H1 (cell line): Measurements from ENCODE around the gene KRT12. TPM values are rescaled to one million over a fixed set of nuclear protein-coding genes. Genes with fewer than 3 reads are reported as not detected.
"Not testable (repeated sequence)": the region's sequence is repeated elsewhere in the genome, so short reads cannot be mapped to it uniquely, and the experiment has no call there.

ENCODE experiments used
- CTCF ChIA-PET: fragments of 300-600 bp; sonication (Branson Sonifier 250); formaldehyde crosslinking; loops from one replicate; lab custom pipeline; 2021; ENCODE audit not compliant: partially characterized antibody; lab: Charles Lee
- POLR2A ChIA-PET: fragments of 300-600 bp; sonication (Branson Sonifier 250); formaldehyde crosslinking; loops from one replicate; lab custom pipeline; 2021; ENCODE audit warnings: inconsistent platforms; ENCODE audit not compliant: partially characterized antibody; lab: Charles Lee
- DNase-seq, 2 experiments: peaks; one replicate each; pipeline versions ENCODE4 v3.0.0 to v3.0.0-alpha.2; 2010 to 2022; ENCODE audit warnings: low spot score in 2 of 2, low read depth in 1 of 2, mixed read lengths in 1 of 2
- FAIRE-seq: peaks from 2 replicates; lab custom pipeline; 2011; peaks lifted over from hg19 to GRCh38; lab: Jason Lieb, UNC
- H2AFZ ChIP-seq: 2 replicates; pipeline ENCODE4 v1.8.1; 2012; ENCODE audit warnings: low read length, inconsistent platforms
- H2AK5ac ChIP-seq: 2 replicates; pipeline ENCODE4 v1.6.1; 2013; ENCODE audit warnings: low read depth, low read length
- H2BK120ac ChIP-seq: replicated peaks from 2 replicates; pipeline ENCODE3; 2013; ENCODE audit warnings: low read depth, low read length, inconsistent platforms
- H2BK12ac ChIP-seq: 2 replicates; pipeline ENCODE4 v1.6.1; 2013; ENCODE audit warnings: low read depth, low read length
- H2BK15ac ChIP-seq: 2 replicates; pipeline ENCODE4 v1.6.1; 2013; ENCODE audit warnings: low read length
- H2BK20ac ChIP-seq: 2 replicates; pipeline ENCODE4 v1.6.1; 2013; ENCODE audit warnings: low read length
- H2BK5ac ChIP-seq: 2 replicates; pipeline ENCODE4 v1.6.1; 2013; ENCODE audit warnings: low read depth, low read length
- H3K14ac ChIP-seq: 2 replicates; pipeline ENCODE4 v1.6.1; 2013; ENCODE audit warnings: inconsistent platforms; ENCODE audit not compliant: insufficient read length
- H3K18ac ChIP-seq: 2 replicates; pipeline ENCODE4 v1.6.1; 2013; ENCODE audit warnings: low read length; ENCODE audit errors: extremely low read depth
- H3K23ac ChIP-seq: 2 replicates; pipeline ENCODE4 v1.6.1; 2013; ENCODE audit warnings: inconsistent platforms; ENCODE audit not compliant: insufficient read length
- H3K23me2 ChIP-seq: 2 replicates; pipeline ENCODE4 v1.6.1; 2013; ENCODE audit warnings: low read depth, low read length
- H3K27ac ChIP-seq: 2 replicates; pipeline ENCODE4 v1.6.1; 2011; ENCODE audit warnings: low read depth, low read length, inconsistent platforms
- H3K27me3 ChIP-seq, 4 experiments: replicated peaks in 1 of 4; 1 replicate in 1 of 4; 2 replicates in 3 of 4; pipeline versions ENCODE4 v1.6.1 to v1.8.1; 2011 to 2013; ENCODE audit warnings: low read length in 3 of 4, mild to moderate bottlenecking in 3 of 4, inconsistent platforms in 2 of 4, mixed read lengths in 2 of 4, moderate library complexity in 1 of 4; ENCODE audit not compliant: control insufficient read depth in 3 of 4, insufficient read depth in 3 of 4; ENCODE audit errors: extremely low read depth in 1 of 4
- H3K36me3 ChIP-seq, 4 experiments: 2 replicates each; pipeline versions ENCODE4 v1.6.1 to v1.8.1; 2011 to 2013; ENCODE audit warnings: mild to moderate bottlenecking in 4 of 4, low read length in 3 of 4, moderate library complexity in 2 of 4, control low read depth in 1 of 4, inconsistent platforms in 1 of 4; ENCODE audit not compliant: insufficient read depth in 4 of 4, control insufficient read depth in 2 of 4
- H3K4ac ChIP-seq: replicated peaks from 2 replicates; pipeline ENCODE3; 2013; ENCODE audit warnings: low read length, low read depth, mixed read lengths, inconsistent platforms; ENCODE audit not compliant: insufficient read length
- H3K4me1 ChIP-seq, 4 experiments: replicated peaks in 1 of 4; 1 replicate in 1 of 4; 2 replicates in 3 of 4; pipeline versions ENCODE4 v1.6.1 to v1.8.1; 2011 to 2013; ENCODE audit warnings: low read length in 3 of 4, inconsistent platforms in 2 of 4, mixed read lengths in 1 of 4; ENCODE audit not compliant: insufficient read depth in 4 of 4, control insufficient read depth in 3 of 4
- H3K4me2 ChIP-seq, 2 experiments: 2 replicates each; pipeline versions ENCODE4 v1.6.1 to v1.8.1; 2011 to 2013; ENCODE audit warnings: low read depth in 2 of 2, low read length in 2 of 2, control low read depth in 1 of 2, inconsistent platforms in 1 of 2, mild to moderate bottlenecking in 1 of 2; ENCODE audit not compliant: insufficient read depth in 1 of 2
- H3K4me3 ChIP-seq, 4 experiments: fragments of 200-600, 300-600 bp in 1 of 4; sonication (generic), shearing (Covaris generic), sonication (Bioruptor Twin) in 1 of 4; 2 replicates each; pipeline versions ENCODE4 v1.5.1 to v1.8.1; 2011 to 2016; ENCODE audit warnings: low read length in 4 of 4, low read depth in 3 of 4, control low read depth in 2 of 4, inconsistent platforms in 2 of 4, mild to moderate bottlenecking in 2 of 4, mixed read lengths in 1 of 4, moderate library complexity in 1 of 4; ENCODE audit not compliant: insufficient read depth in 2 of 4; ENCODE audit errors: extremely low read depth in 1 of 4
- H3K56ac ChIP-seq: replicated peaks from 2 replicates; pipeline ENCODE3; 2013; ENCODE audit warnings: low read depth, mild to moderate bottlenecking, mixed read lengths, low read length, inconsistent platforms; ENCODE audit not compliant: insufficient read length
- H3K79me1 ChIP-seq: 2 replicates; pipeline ENCODE4 v1.6.1; 2013; ENCODE audit warnings: low read depth, low read length, control low read depth
- H3K79me2 ChIP-seq, 2 experiments: 2 replicates each; pipeline versions ENCODE4 v1.6.1 to v1.8.1; 2012 to 2013; ENCODE audit warnings: low read length in 2 of 2, mild to moderate bottlenecking in 2 of 2, inconsistent platforms in 1 of 2; ENCODE audit not compliant: insufficient read depth in 2 of 2, control insufficient read depth in 1 of 2
- H3K9ac ChIP-seq, 4 experiments: replicated peaks in 1 of 4; 1 replicate in 1 of 4; 2 replicates in 3 of 4; pipeline versions ENCODE4 v1.6.1 to v1.8.1; 2011 to 2013; ENCODE audit warnings: low read depth in 3 of 4, low read length in 3 of 4, control low read depth in 2 of 4, mild to moderate bottlenecking in 2 of 4, moderate library complexity in 2 of 4, inconsistent platforms in 1 of 4; ENCODE audit errors: extremely low read depth in 1 of 4
- H3K9me3 ChIP-seq, 2 experiments: 2 replicates each; pipeline versions ENCODE4 v1.6.1 to v1.8.1; 2012 to 2013; ENCODE audit warnings: mild to moderate bottlenecking in 2 of 2, moderate library complexity in 2 of 2, control low read depth in 1 of 2, inconsistent platforms in 1 of 2, low read depth in 1 of 2, low read length in 1 of 2, mixed read lengths in 1 of 2; ENCODE audit not compliant: insufficient read depth in 2 of 2
- H4K20me1 ChIP-seq, 2 experiments: replicated peaks in 1 of 2; 2 replicates each; pipeline versions ENCODE3 to v1.8.1; 2011 to 2013; ENCODE audit warnings: inconsistent platforms in 2 of 2, low read length in 2 of 2, mild to moderate bottlenecking in 1 of 2; ENCODE audit not compliant: insufficient read depth in 2 of 2, control insufficient read depth in 1 of 2
- H4K5ac ChIP-seq: 2 replicates; pipeline ENCODE4 v1.6.1; 2013; ENCODE audit warnings: low read length, low read depth, mixed read lengths, inconsistent platforms; ENCODE audit not compliant: insufficient read length
- H4K8ac ChIP-seq: 2 replicates; pipeline ENCODE4 v1.8.0; 2013; ENCODE audit warnings: mild to moderate bottlenecking, moderate library complexity, low read length, inconsistent platforms; ENCODE audit not compliant: insufficient read depth; ENCODE audit errors: extremely low read depth
- H4K91ac ChIP-seq: replicated peaks from 2 replicates; pipeline ENCODE3; 2013; ENCODE audit warnings: low read length, mixed read lengths, inconsistent platforms; ENCODE audit not compliant: insufficient read length
- WGBS, 2 experiments: shearing (Covaris generic) in 1 of 2; methylation state at CpG; one replicate each; pipeline versions ENCODE4 v1.1.6 to v1.1.7; 2013 to 2015; ENCODE audit warnings: low lambda C conversion rate in 2 of 2, mixed read lengths in 2 of 2, inconsistent platforms in 1 of 2, low coverage in 1 of 2, missing lambda C conversion rate in 1 of 2; ENCODE audit not compliant: insufficient replicate concordance in 2 of 2, insufficient coverage in 1 of 2, insufficient read length in 1 of 2; ENCODE audit errors: extremely low coverage in 1 of 2, missing lambda C conversion rate in 1 of 2; 5-methylcytosine and 5-hydroxymethylcytosine counted together
- polyA plus RNA-seq, 7 experiments: library from polyadenylated mRNA; depleted of rRNA in 3 of 7; stranded (reverse) in 5 of 7; unstranded in 2 of 7; fragments of >200 nt in 5 of 7; fragments of 200-250 nt in 2 of 7; gene quantifications; 1 replicate in 5 of 7; 2 replicates in 1 of 7; 4 replicates in 1 of 7; pipeline versions ENCODE4 v1.2.1 to v1.2.3, GENCODE V29; 2011 to 2013; ENCODE audit warnings: missing spikeins in 2 of 7, mixed read lengths in 2 of 7
- total RNA-seq: library from RNA; stranded (reverse); fragmentation: NEBNext Ultra II Directional; extraction: Animal tissue kit (Norgen Biotek cat#: 25700); gene quantifications from 2 replicates; pipeline ENCODE4 v1.2.1, GENCODE V29; 2021

KRT12 gene
- total and polyA plus RNA-seq, 2 of the 8 experiments (the other 6 are each of a cell fraction or from before 2014, with no cell fraction given), result not detected

DNA sequence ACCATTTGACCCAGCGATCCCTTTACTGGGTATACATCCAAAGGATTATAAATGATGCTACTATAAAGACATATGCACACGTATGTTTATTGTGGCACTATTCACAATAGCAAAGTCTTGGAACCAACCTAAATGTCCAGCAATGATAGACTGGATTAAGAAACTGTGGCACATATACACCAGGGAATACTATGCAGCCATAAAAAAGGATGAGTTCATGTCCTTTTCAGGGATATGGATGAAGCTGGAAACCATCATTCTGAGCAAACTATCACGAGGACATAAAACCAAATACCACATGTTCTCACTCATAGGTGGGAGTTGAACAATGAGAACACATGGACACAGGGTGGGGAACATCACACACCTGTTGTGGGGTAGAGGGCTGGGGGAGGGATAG is 52.4 kb downstream of the KRT12 start:
- H3K9ac ChIP-seq, H3K4me3 ChIP-seq, H3K56ac ChIP-seq, H3K36me3 ChIP-seq, H4K91ac ChIP-seq, H3K23ac ChIP-seq, H4K5ac ChIP-seq, H3K18ac ChIP-seq, H4K8ac ChIP-seq, DNase-seq, H4K20me1 ChIP-seq, H3K27ac ChIP-seq, H3K79me1 ChIP-seq, H2AK5ac ChIP-seq, CTCF ChIA-PET, POLR2A ChIA-PET, H3K4me2 ChIP-seq, H3K9me3 ChIP-seq, H2BK12ac ChIP-seq, H3K4me1 ChIP-seq, H2BK15ac ChIP-seq, H2BK120ac ChIP-seq, H2BK5ac ChIP-seq, H3K14ac ChIP-seq, H3K27me3 ChIP-seq, H3K4ac ChIP-seq, H3K23me2 ChIP-seq, H2AFZ ChIP-seq, H3K79me2 ChIP-seq, H2BK20ac ChIP-seq, FAIRE-seq: not testable (repeated sequence)
- WGBS, 2 experiments, result 94% methylated on average over 3 of the region's 3 CpGs; no CpG with 5 or more reads in 1 of the 2 experiments
